HFFc6 (cell line): ENCODE results near the gene DHRS13. TPM values are rescaled to one million over a fixed set of nuclear protein-coding genes. Genes with fewer than 3 reads are reported as not detected.
"Not testable (repeated sequence)": the region's sequence is repeated elsewhere in the genome, so short reads cannot be mapped to it uniquely, and the experiment has no call there.

Experiments
- DNase-seq: peaks from one replicate; pipeline ENCODE4 v3.0.0-alpha.2; 2018
- H3K27ac Mint-ChIP-seq: 2 replicates; pipeline ENCODE4 v1.8.0; 2020; ENCODE audit warnings: mild to moderate bottlenecking, mixed read lengths
- H3K27me3 Mint-ChIP-seq: 2 replicates; pipeline ENCODE4 v1.8.0; 2021; ENCODE audit warnings: mild to moderate bottlenecking, moderate library complexity, mixed read lengths; ENCODE audit not compliant: insufficient read depth
- H3K36me3 Mint-ChIP-seq: 2 replicates; pipeline ENCODE4 v1.8.0; 2021; ENCODE audit warnings: low read depth, mixed read lengths
- H3K4me1 Mint-ChIP-seq: 2 replicates; pipeline ENCODE4 v1.8.0; 2020; ENCODE audit warnings: low read depth, mixed read lengths
- H3K4me3 Mint-ChIP-seq: 2 replicates; pipeline ENCODE4 v1.8.0; 2020; ENCODE audit warnings: mild to moderate bottlenecking, moderate library complexity, mixed read lengths
- H3K9me3 Mint-ChIP-seq: 2 replicates; pipeline ENCODE4 v1.8.0; 2020; ENCODE audit warnings: mild to moderate bottlenecking, mixed read lengths
- CTCF ChIP-seq: fragments of 200-600 bp; sonication (generic); IDR thresholded peaks from 2 replicates; pipeline ENCODE4 v1.5.0; 2021; ENCODE audit warnings: antibody characterized with exemption, mild to moderate bottlenecking
- total RNA-seq, 6 experiments: library from RNA; stranded (reverse); fragmentation: NEBNext Ultra II Directional; extraction: Animal tissue kit (Norgen Biotek cat#: 25700); gene quantifications; 2 replicates in 1 of 6; 3 replicates in 5 of 6; pipeline ENCODE4 v1.2.3, GENCODE V29; 2021

The DHRS13 gene
- total RNA-seq, 6 experiments from 2014 or later, result 1.5 to 3.0 (median 2.2) TPM

GRCh38 chr17:28896491-28896883 lies 6.4 kb downstream of the DHRS13 start:
- Mint-ChIP-seq H3K36me3 (peaks cover 3% of the 10 kb centered on the region; the same call in 1 of the 2 replicates), H3K27ac (peak overlapping the region; percentile 72), H3K27me3 (peaks cover 3% of the 10 kb centered on the region), H3K9me3 (no peaks in the 10 kb centered on the region), H3K4me3 (peak overlapping the region; percentile 88), H3K4me1 (peaks cover 29% of the 10 kb centered on the region)
- DNase-seq, result no peak
- no peak for TF ChIP-seq CTCF

GRCh38 chr17:28895794-28896447 lies 7.0 kb downstream of the DHRS13 start:
- Mint-ChIP-seq H3K27me3 (peaks cover 3% of the 10 kb centered on the region), H3K4me1 (peaks cover 29% of the 10 kb centered on the region), H3K36me3 (peaks cover 5% of the 10 kb centered on the region; the same call in 1 of the 2 replicates), H3K9me3 (no peaks in the 10 kb centered on the region), H3K4me3 (peak overlapping the region; percentile 88), H3K27ac (peak overlapping the region; percentile 72)
- no peak for TF ChIP-seq CTCF
- no peak for DNase-seq

- DNase-seq, H3K36me3 Mint-ChIP-seq, H3K27me3 Mint-ChIP-seq, H3K9me3 Mint-ChIP-seq, H3K4me3 Mint-ChIP-seq, H3K27ac Mint-ChIP-seq: not testable (repeated sequence)
- peaks cover 29% of the 10 kb centered on the region for H3K4me1 Mint-ChIP-seq
Observed at GRCh38 chr17:28893248-28894183, 9.4 kb downstream of the DHRS13 start.

GRCh38 chr17:28892024-28892423 lies 10.9 kb downstream of the DHRS13 start:
- no peak for TF ChIP-seq CTCF
- DNase-seq, result no peak
- H3K9me3 Mint-ChIP-seq, result no peaks in the 10 kb centered on the region
- no peak overlapping the region for H3K4me3 Mint-ChIP-seq
- H3K4me1 Mint-ChIP-seq, result peaks cover 22% of the 10 kb centered on the region
- peaks cover 2% of the 10 kb centered on the region; the same call in 1 of the 2 replicates for H3K27me3 Mint-ChIP-seq
- peaks cover 5% of the 10 kb centered on the region; the same call in 1 of the 2 replicates for H3K36me3 Mint-ChIP-seq
- H3K27ac Mint-ChIP-seq, result no peak overlapping the region

- H3K36me3 Mint-ChIP-seq, result peaks cover 5% of the 10 kb centered on the region; the same call in 1 of the 2 replicates
- H3K27me3 Mint-ChIP-seq, result peaks cover 2% of the 10 kb centered on the region; the same call in 1 of the 2 replicates
- H3K27ac Mint-ChIP-seq, result no peak overlapping the region
- no peak overlapping the region for H3K4me3 Mint-ChIP-seq
- no peaks in the 10 kb centered on the region for H3K9me3 Mint-ChIP-seq
- no peak for TF ChIP-seq CTCF
- peaks cover 13% of the 10 kb centered on the region for H3K4me1 Mint-ChIP-seq
- DNase-seq, result no peak
Observed at GRCh38 chr17:28891201-28891600, 11.7 kb downstream of the DHRS13 start.

GRCh38 chr17:28889996-28890395 lies 12.9 kb downstream of the DHRS13 start:
- Mint-ChIP-seq H3K27ac (no peak overlapping the region), H3K9me3 (no peaks in the 10 kb centered on the region), H3K27me3 (peaks cover 2% of the 10 kb centered on the region; the same call in 1 of the 2 replicates), H3K4me3 (no peak overlapping the region), H3K36me3 (peaks cover 5% of the 10 kb centered on the region; the same call in 1 of the 2 replicates), H3K4me1 (peaks cover 6% of the 10 kb centered on the region; the same call in 1 of the 2 replicates)
- TF ChIP-seq CTCF, result no peak
- DNase-seq, result no peak
